Spleen (tissue), 11 donors: ENCODE data around the gene ARHGEF37. TPM values are rescaled to one million over a fixed set of nuclear protein-coding genes. Genes with fewer than 3 reads are reported as not detected.

ENCODE experiments used
- DNase-seq: peaks from one replicate; pipeline ENCODE4 v3.0.0-alpha.2; 2020
- H3K27ac ChIP-seq, 8 donors: fragments of 200-600 bp; sonication (generic) in 7 of 8; 1 replicate in 4 of 8; 2 replicates in 4 of 8; pipeline versions ENCODE4 v1.5.0 to v1.8.0; 2016 to 2021; ENCODE audit warnings: inconsistent platforms in 4 of 8, mild to moderate bottlenecking in 4 of 8, moderate library complexity in 1 of 8
- H3K27me3 ChIP-seq, 7 donors: fragments of 200-600 bp; sonication (generic) in 6 of 7; replicated peaks in 1 of 7; 1 replicate in 4 of 7; 2 replicates in 3 of 7; pipeline versions ENCODE4 v1.5.0 to v1.8.0; 2016 to 2021; ENCODE audit warnings: inconsistent platforms in 3 of 7, mild to moderate bottlenecking in 1 of 7
- H3K36me3 ChIP-seq, 6 donors: fragments of 200-600 bp; sonication (generic) in 5 of 6; 1 replicate in 4 of 6; 2 replicates in 2 of 6; pipeline versions ENCODE4 v1.5.0 to v1.8.0; 2016 to 2021; ENCODE audit warnings: inconsistent platforms in 2 of 6
- H3K4me1 ChIP-seq, 6 donors: fragments of 200-600 bp; sonication (generic) in 5 of 6; 1 replicate in 3 of 6; 2 replicates in 3 of 6; pipeline versions ENCODE4 v1.5.0 to v1.8.0; 2016 to 2021; ENCODE audit warnings: inconsistent platforms in 3 of 6
- H3K4me3 ChIP-seq, 8 donors: fragments of 200-600 bp; sonication (generic) in 7 of 8; 1 replicate in 4 of 8; 2 replicates in 4 of 8; pipeline versions ENCODE4 v1.5.0 to v1.8.0; 2016 to 2021; ENCODE audit warnings: inconsistent platforms in 4 of 8, mild to moderate bottlenecking in 4 of 8, moderate library complexity in 2 of 8
- H3K9me3 ChIP-seq, 8 donors: fragments of 200-600 bp; sonication (generic) in 7 of 8; 1 replicate in 4 of 8; 2 replicates in 4 of 8; pipeline versions ENCODE4 v1.5.0 to v1.8.0; 2016 to 2021; ENCODE audit warnings: inconsistent platforms in 4 of 8
- POLR2A ChIP-seq, 3 donors: fragments of 450-650 bp; IDR thresholded peaks; one replicate each; pipeline ENCODE4 v1.5.1; 2017; ENCODE audit warnings: antibody characterized with exemption in 3 of 3, mild to moderate bottlenecking in 1 of 3
- POLR2AphosphoS5 ChIP-seq, 3 donors: sonication (generic); formaldehyde crosslinking; IDR thresholded peaks; one replicate each; pipeline ENCODE4 v1.5.1; 2017; ENCODE audit warnings: antibody characterized with exemption in 3 of 3
- WGBS, 5 donors: extraction: QIAGEN DNeasy Blood & Tissue Kit in 3 of 5; methylation state at CpG; one replicate each; pipeline versions ENCODE4 v1.1.5 to v1.1.7; 2013 to 2018; 5-methylcytosine and 5-hydroxymethylcytosine counted together
- intact Hi-C: fragments of 100-400 bp; cut with DNase I; formaldehyde crosslinking; loops from one replicate; pipeline ENCODE4 v1.15.0; 2023; ENCODE audit warnings: low total_unique reads
- polyA plus RNA-seq, 3 donors: library from polyadenylated mRNA; stranded (reverse); fragments of 200-250 nt; gene quantifications; one replicate each; pipeline ENCODE4 v1.2.1, GENCODE V29; 2013
- total RNA-seq, 7 donors: library from RNA; depleted of rRNA in 3 of 7; stranded (reverse); fragments of >200 nt in 3 of 7; fragmentation: NEBNext Ultra II Directional in 4 of 7; extraction: Animal tissue kit (Norgen Biotek cat#: 25700) in 4 of 7; gene quantifications; one replicate each; pipeline versions ENCODE4 v1.1.0 to v1.2.1, GENCODE V29; 2016 to 2021
- TF ChIP-seq, protein P1 (sequence below), 11 experiments: fragments of 200-600 bp in 7 of 11; fragments of 450-650 bp in 4 of 11; sonication (generic) in 4 of 11; IDR thresholded peaks in 8 of 11; conservative IDR thresholded peaks in 3 of 11; 1 replicate in 7 of 11; 2 replicates in 4 of 11; pipeline versions ENCODE4 v1.4.0 to v1.8.0; 2016 to 2021; ENCODE audit warnings: antibody characterized with exemption in 11 of 11, inconsistent platforms in 4 of 11, mild to moderate bottlenecking in 1 of 11
- donor health status: healthy with polysubstance abuse.
- donor health status: DM: no; HTN: no; CAD: no; lungs with moderate emphysema.
- donor health status: DM: no; HTN: no; CAD: no.
- donor health status: Bipolar disorder and iron deficiency.
- donor health status: healthy.
- donor health status: DM: no; HTN: no; CAD: no.
- donor health status: DM: yes; HTN: yes; CAD: no.

The ARHGEF37 gene
- total and polyA plus RNA-seq, 10 donors, result 0.77 to 3.5 (median 1.3) TPM

- peaks cover 0 to 26% (median 5%) of the 10 kb centered on the region in 6 donors for H3K4me1 ChIP-seq
- H3K9me3 ChIP-seq, result peaks cover 0 to 23% (median 18%) of the 10 kb centered on the region in 8 donors
- no peaks in the 10 kb centered on the region for H3K36me3 ChIP-seq
- no peak overlapping the region for H3K4me3 ChIP-seq
- TF ChIP-seq POLR2A (IDR thresholded peaks at IDR 0.05) (no peak), POLR2AphosphoS5 (IDR thresholded peaks at IDR 0.05) (no peak)
- TF ChIP-seq, protein P1, sequence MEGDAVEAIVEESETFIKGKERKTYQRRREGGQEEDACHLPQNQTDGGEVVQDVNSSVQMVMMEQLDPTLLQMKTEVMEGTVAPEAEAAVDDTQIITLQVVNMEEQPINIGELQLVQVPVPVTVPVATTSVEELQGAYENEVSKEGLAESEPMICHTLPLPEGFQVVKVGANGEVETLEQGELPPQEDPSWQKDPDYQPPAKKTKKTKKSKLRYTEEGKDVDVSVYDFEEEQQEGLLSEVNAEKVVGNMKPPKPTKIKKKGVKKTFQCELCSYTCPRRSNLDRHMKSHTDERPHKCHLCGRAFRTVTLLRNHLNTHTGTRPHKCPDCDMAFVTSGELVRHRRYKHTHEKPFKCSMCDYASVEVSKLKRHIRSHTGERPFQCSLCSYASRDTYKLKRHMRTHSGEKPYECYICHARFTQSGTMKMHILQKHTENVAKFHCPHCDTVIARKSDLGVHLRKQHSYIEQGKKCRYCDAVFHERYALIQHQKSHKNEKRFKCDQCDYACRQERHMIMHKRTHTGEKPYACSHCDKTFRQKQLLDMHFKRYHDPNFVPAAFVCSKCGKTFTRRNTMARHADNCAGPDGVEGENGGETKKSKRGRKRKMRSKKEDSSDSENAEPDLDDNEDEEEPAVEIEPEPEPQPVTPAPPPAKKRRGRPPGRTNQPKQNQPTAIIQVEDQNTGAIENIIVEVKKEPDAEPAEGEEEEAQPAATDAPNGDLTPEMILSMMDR (IDR thresholded peaks at IDR 0.05 in 8 of 11, conservative IDR thresholded peaks at IDR 0.05 in 3 of 11), result no peak
- H3K27ac ChIP-seq, result no peak overlapping the region
- intact Hi-C loops, result no loop called here
- DNase-seq, result no peak
- 86 to 95% (median 90%) methylated on average over 11 of the region's 11 CpGs for WGBS, 5 donors
- no peaks in the 10 kb centered on the region for H3K27me3 ChIP-seq
These were observed 83.5 kb downstream of the ARHGEF37 start for GRCh38 chr5:149664666-149665415.

- intact Hi-C loops, result no loop called here
- 58 to 77% (median 71%) methylated on average over 5 of the region's 5 CpGs for WGBS, 5 donors
- H3K27ac ChIP-seq, result peak overlapping the region in 2 of 8 donors; percentile 29 to 65
- TF ChIP-seq POLR2AphosphoS5 (IDR thresholded peaks at IDR 0.05) (no peak), POLR2A (IDR thresholded peaks at IDR 0.05) (no peak)
- TF ChIP-seq, protein P1 (IDR thresholded peaks at IDR 0.05 in 8 of 11, conservative IDR thresholded peaks at IDR 0.05 in 3 of 11), result no peak
- DNase-seq, result no peak
- no peak overlapping the region for H3K4me3 ChIP-seq
- no peaks in the 10 kb centered on the region for H3K27me3 ChIP-seq
- H3K36me3 ChIP-seq, result no peaks in the 10 kb centered on the region
- H3K4me1 ChIP-seq, result peaks cover 0 to 26% (median 5%) of the 10 kb centered on the region in 6 donors
- H3K9me3 ChIP-seq, result peaks cover 0 to 23% (median 20%) of the 10 kb centered on the region in 8 donors
These were observed 84.3 kb downstream of the ARHGEF37 start for GRCh38 chr5:149665416-149666175.

GRCh38 chr5:149666212-149666852 lies 85.0 kb downstream of the ARHGEF37 start:
- Histone ChIP-seq H3K27ac (peak overlapping the region in 3 of 8 donors; percentile 29 to 65 (median 43)), H3K9me3 (peaks cover 0 to 23% (median 20%) of the 10 kb centered on the region in 8 donors), H3K4me1 (peaks cover 0 to 26% (median 5%) of the 10 kb centered on the region in 6 donors), H3K4me3 (no peak overlapping the region), H3K36me3 (no peaks in the 10 kb centered on the region), H3K27me3 (no peaks in the 10 kb centered on the region)
- no peak for DNase-seq
- TF ChIP-seq, protein P1 (IDR thresholded peaks at IDR 0.05 in 8 of 11, conservative IDR thresholded peaks at IDR 0.05 in 3 of 11), result no peak
- no peak for TF ChIP-seq POLR2AphosphoS5 (IDR thresholded peaks at IDR 0.05)
- TF ChIP-seq POLR2A (IDR thresholded peaks at IDR 0.05), result no peak
- intact Hi-C loops, result no loop called here
- 69 to 85% (median 76%) methylated on average over 3 to 4 of the region's 4 CpGs for whole genome bisulfite sequencing, 5 donors
